ACC112 (cell line): Measurements from ENCODE around the gene DDR2.

ENCODE experiments used
- H2AFZ ChIP-seq: fragments of 200-600 bp; sonication (generic); one replicate; pipeline ENCODE4 v1.6.0; 2017; ENCODE audit warnings: antibody characterized with exemption, low read length; ENCODE audit not compliant: unreplicated experiment
- H3K27ac ChIP-seq: fragments of 200-600 bp; sonication (generic); 2 replicates; pipeline ENCODE4 v1.5.1; 2014; ENCODE audit warnings: low read depth, mild to moderate bottlenecking, antibody characterized with exemption, low read length, moderate library complexity
- H3K27me3 ChIP-seq: fragments of 200-600 bp; sonication (generic); 2 replicates; pipeline ENCODE4 v1.6.1; 2014; ENCODE audit warnings: mild to moderate bottlenecking, antibody characterized with exemption, low read length, moderate library complexity, mixed read lengths; ENCODE audit not compliant: insufficient read depth
- H3K36me3 ChIP-seq: fragments of 200-600 bp; sonication (generic); 2 replicates; pipeline ENCODE4 v1.6.1; 2016; ENCODE audit warnings: mild to moderate bottlenecking, antibody characterized with exemption, low read length, moderate library complexity, mixed read lengths; ENCODE audit not compliant: insufficient read depth
- H3K4me1 ChIP-seq: fragments of 200-600 bp; sonication (generic); one replicate; pipeline ENCODE4 v1.6.1; 2016; ENCODE audit warnings: low read length, mixed read lengths; ENCODE audit not compliant: insufficient read depth, unreplicated experiment, control insufficient read depth
- H3K4me3 ChIP-seq: fragments of 200-600 bp; sonication (generic); 2 replicates; pipeline ENCODE4 v1.5.1; 2014; ENCODE audit warnings: mild to moderate bottlenecking, low read depth, low read length
- H3K79me2 ChIP-seq: fragments of 200-600 bp; sonication (generic); one replicate; pipeline ENCODE4 v1.6.0; 2016; ENCODE audit warnings: low read length; ENCODE audit not compliant: control insufficient read depth, unreplicated experiment, insufficient read depth

The DDR2 gene

GRCh38 chr1:162629077-162629627 is 3.1 kb upstream of the DDR2 start:
- peaks cover 42% of the 10 kb centered on the region for H3K4me1 ChIP-seq
- H3K36me3 ChIP-seq, result no peaks in the 10 kb centered on the region
- H3K27ac ChIP-seq, result peak overlapping the region; percentile 97

GRCh38 chr1:162629651-162630050 is 2.6 kb upstream of the DDR2 start:
- Histone ChIP-seq H3K79me2 (peaks cover 24% of the 10 kb centered on the region), H3K27ac (peak overlapping the region; percentile 97), H3K4me3 (peak overlapping the region; percentile 96; the same call in 1 of the 2 replicates)

More at GRCh38 chr1:162629077-162629627, 3.1 kb upstream of the DDR2 start:
- no peaks in the 10 kb centered on the region for H3K27me3 ChIP-seq
- no peak overlapping the region for H3K4me3 ChIP-seq
- H2AFZ ChIP-seq, result no peak overlapping the region
- H3K79me2 ChIP-seq, result peaks cover 19% of the 10 kb centered on the region

GRCh38 chr1:162631546-162632191 is 595 bp upstream of the DDR2 start:
- H2AFZ ChIP-seq, result peak overlapping the region; percentile 80
- H3K27ac ChIP-seq, result peak overlapping the region; percentile 97
- no peaks in the 10 kb centered on the region for H3K36me3 ChIP-seq
- H3K4me3 ChIP-seq, result peak overlapping the region; percentile 96
- H3K79me2 ChIP-seq, result peaks cover 45% of the 10 kb centered on the region
- H3K27me3 ChIP-seq, result no peaks in the 10 kb centered on the region
- H3K4me1 ChIP-seq, result peaks cover 61% of the 10 kb centered on the region

More at GRCh38 chr1:162629651-162630050, 2.6 kb upstream of the DDR2 start:
- peaks cover 44% of the 10 kb centered on the region for H3K4me1 ChIP-seq
- H3K27me3 ChIP-seq, result no peaks in the 10 kb centered on the region
- no peaks in the 10 kb centered on the region for H3K36me3 ChIP-seq
- no peak overlapping the region for H2AFZ ChIP-seq

- no peaks in the 10 kb centered on the region for H3K27me3 ChIP-seq
- peak overlapping the region; percentile 96 for H3K4me3 ChIP-seq
- H3K27ac ChIP-seq, result peak overlapping the region; percentile 97
These were observed 425 bp downstream of the DDR2 start for GRCh38 chr1:162632698-162633080.

GRCh38 chr1:162633081-162633762 is 958 bp downstream of the DDR2 start:
- Histone ChIP-seq H3K27ac (peak overlapping the region; percentile 97), H3K36me3 (no peaks in the 10 kb centered on the region), H3K79me2 (peaks cover 56% of the 10 kb centered on the region), H3K27me3 (no peaks in the 10 kb centered on the region), H2AFZ (peak overlapping the region; percentile 38), H3K4me1 (peaks cover 54% of the 10 kb centered on the region), H3K4me3 (peak overlapping the region; percentile 96)

More at GRCh38 chr1:162632698-162633080, 425 bp downstream of the DDR2 start:
- H3K79me2 ChIP-seq, result peaks cover 52% of the 10 kb centered on the region
- no peaks in the 10 kb centered on the region for H3K36me3 ChIP-seq
- peak overlapping the region; percentile 9 for H2AFZ ChIP-seq
- peaks cover 58% of the 10 kb centered on the region for H3K4me1 ChIP-seq

DNA sequence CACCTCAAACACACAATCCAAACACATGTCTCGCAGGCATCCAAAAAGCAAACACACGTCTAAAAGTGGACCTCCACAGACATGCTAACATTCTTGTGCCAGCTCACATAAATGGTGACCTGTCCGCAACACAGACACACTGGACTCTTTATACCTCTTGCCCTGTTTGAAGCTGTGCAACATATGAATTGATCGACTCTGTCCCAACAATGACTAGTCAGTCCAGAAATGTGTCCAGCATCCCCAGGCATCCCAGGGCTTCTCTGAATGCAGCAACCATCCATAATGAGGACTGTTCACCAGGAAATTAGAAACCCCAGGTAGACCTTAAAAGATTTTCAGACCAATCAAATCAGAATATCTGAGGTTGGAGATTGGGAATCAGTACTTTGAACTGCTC is 3.2 kb downstream of the DDR2 start:
- Histone ChIP-seq H3K36me3 (peaks cover 7% of the 10 kb centered on the region), H2AFZ (no peak overlapping the region), H3K4me1 (peaks cover 37% of the 10 kb centered on the region), H3K4me3 (peak overlapping the region; percentile 96), H3K27ac (no peak overlapping the region), H3K79me2 (peaks cover 78% of the 10 kb centered on the region), H3K27me3 (no peaks in the 10 kb centered on the region)

DNA sequence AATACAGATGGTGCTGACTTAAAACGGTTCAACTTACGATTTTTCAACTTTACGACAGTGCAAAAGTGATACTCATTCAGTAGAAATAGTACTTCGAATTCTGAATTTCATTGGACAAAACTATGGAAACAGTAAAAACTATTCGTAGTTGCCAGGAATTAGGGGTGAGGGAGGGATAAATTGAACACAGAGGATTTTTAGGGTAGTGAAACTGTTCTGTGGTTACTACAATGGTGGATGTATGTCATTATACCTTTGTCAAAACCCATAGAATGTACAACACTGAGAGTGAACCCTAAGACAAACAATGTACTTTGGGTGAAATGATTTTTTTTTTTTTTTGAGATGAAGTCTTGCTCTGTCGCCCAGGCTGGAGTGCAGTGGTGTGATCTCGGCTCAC is 7.5 kb downstream of the DDR2 start:
- Histone ChIP-seq H2AFZ (no peak overlapping the region), H3K79me2 (peaks cover 87% of the 10 kb centered on the region), H3K4me3 (no peak overlapping the region), H3K36me3 (peaks cover 7% of the 10 kb centered on the region), H3K27me3 (no peaks in the 10 kb centered on the region), H3K27ac (no peak overlapping the region), H3K4me1 (peaks cover 36% of the 10 kb centered on the region)

DNA sequence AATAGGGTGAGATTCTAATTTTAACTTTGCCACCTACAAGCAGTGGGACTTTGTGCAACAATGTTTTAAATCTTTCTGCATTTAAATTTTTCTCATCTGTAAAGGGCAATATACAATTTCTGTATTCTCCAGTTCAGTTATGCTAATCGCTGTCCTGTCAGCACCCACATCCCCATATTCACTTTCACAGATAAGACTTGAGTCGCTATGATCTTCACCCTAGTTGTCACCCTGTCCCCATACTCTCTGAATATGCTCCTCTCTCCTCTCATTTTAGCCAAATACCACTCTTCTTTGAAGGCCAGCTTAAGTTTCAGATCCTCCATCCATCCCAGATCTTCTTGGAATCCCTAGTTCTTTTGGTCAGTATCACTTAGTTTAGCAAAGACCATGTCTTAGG is 8.8 kb downstream of the DDR2 start:
- Histone ChIP-seq H3K4me1 (peaks cover 26% of the 10 kb centered on the region), H3K4me3 (no peak overlapping the region), H3K79me2 (peaks cover 85% of the 10 kb centered on the region), H3K36me3 (peaks cover 7% of the 10 kb centered on the region), H3K27me3 (no peaks in the 10 kb centered on the region), H3K27ac (no peak overlapping the region), H2AFZ (no peak overlapping the region)

- Histone ChIP-seq H3K36me3 (peaks cover 11% of the 10 kb centered on the region), H3K27ac (no peak overlapping the region), H3K4me1 (peaks cover 20% of the 10 kb centered on the region), H3K4me3 (no peak overlapping the region), H3K27me3 (no peaks in the 10 kb centered on the region), H2AFZ (no peak overlapping the region), H3K79me2 (peaks cover 89% of the 10 kb centered on the region)
These were observed 12.7 kb downstream of the DDR2 start for GRCh38 chr1:162644986-162645314.

GRCh38 chr1:162645666-162646065 is 13.4 kb downstream of the DDR2 start:
- H3K36me3 ChIP-seq, result peaks cover 12% of the 10 kb centered on the region
- H3K27me3 ChIP-seq, result no peaks in the 10 kb centered on the region
- peaks cover 85% of the 10 kb centered on the region for H3K79me2 ChIP-seq

GRCh38 chr1:162649583-162649982 is 17.3 kb downstream of the DDR2 start:
- Histone ChIP-seq H3K4me1 (peaks cover 9% of the 10 kb centered on the region), H3K27me3 (no peaks in the 10 kb centered on the region), H3K4me3 (no peak overlapping the region), H3K36me3 (peaks cover 16% of the 10 kb centered on the region), H2AFZ (no peak overlapping the region), H3K27ac (no peak overlapping the region), H3K79me2 (peaks cover 87% of the 10 kb centered on the region)

More at GRCh38 chr1:162645666-162646065, 13.4 kb downstream of the DDR2 start:
- Histone ChIP-seq H3K4me3 (no peak overlapping the region), H2AFZ (no peak overlapping the region), H3K27ac (no peak overlapping the region), H3K4me1 (peaks cover 20% of the 10 kb centered on the region)
